ENCODE results near the gene LCE3D. TPM values are rescaled to one million over a fixed set of nuclear protein-coding genes. Genes with fewer than 3 reads are reported as not detected.
"Not testable (repeated sequence)": the region's sequence is repeated elsewhere in the genome, so short reads cannot be mapped to it uniquely, and the experiment has no call there.

The LCE3D gene
- total RNA-seq, 1 donor, result not detected

DNA sequence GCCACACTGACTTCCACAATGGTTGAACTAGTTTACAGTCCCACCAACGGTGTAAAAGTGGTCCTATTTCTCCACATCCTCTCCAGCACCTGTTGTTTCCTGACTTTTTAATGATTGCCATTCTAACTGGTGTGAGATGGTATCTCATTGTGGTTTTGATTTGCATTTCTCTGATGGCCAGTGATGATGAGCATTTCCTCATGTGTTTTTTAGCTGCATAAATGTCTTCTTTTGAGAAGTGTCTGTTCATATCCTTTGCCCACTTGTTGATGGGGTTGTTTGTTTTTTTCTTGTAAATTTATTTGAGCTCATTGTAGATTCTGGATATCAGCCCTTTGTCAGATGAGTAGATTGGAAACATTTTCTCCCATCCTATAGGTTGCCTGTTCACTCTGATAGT lies 32.0 kb downstream of the LCE3D start:
- not testable (repeated sequence) for H3K27me3 ChIP-seq (ENCODE audit: insufficient read depth, low read length); H3K9me3 ChIP-seq (ENCODE audit: low read depth, low read length); H3K4me1 ChIP-seq (ENCODE audit: insufficient read depth, low read length); H3K4me3 ChIP-seq (ENCODE audit: low read length)

DNA sequence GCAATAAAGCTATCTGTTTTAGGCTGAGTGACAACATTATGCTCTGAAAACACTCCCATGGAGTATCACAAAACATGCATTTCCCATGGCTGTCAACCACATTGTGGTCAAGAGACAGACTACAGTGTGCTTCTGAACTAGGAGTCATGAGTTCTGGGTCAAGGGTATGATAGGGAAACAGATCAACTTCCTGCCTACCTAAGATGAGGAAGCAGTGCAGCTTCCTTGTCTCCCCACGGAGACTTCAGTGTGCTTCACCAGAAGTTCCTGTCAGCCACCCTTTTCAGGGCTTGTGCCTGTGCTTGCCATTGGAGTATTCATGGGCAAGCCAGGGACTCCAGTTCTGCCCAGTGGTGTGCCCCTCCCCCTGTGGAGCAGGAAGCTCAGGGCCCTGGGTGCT lies 33.6 kb downstream of the LCE3D start:
- Histone ChIP-seq H3K4me3 (ENCODE audit: low read length) (no peak overlapping the region), H3K27me3 (ENCODE audit: insufficient read depth, low read length) (no peaks in the 10 kb centered on the region), H3K4me1 (ENCODE audit: insufficient read depth, low read length) (no peaks in the 10 kb centered on the region), H3K9me3 (ENCODE audit: low read depth, low read length) (no peaks in the 10 kb centered on the region)

DNA sequence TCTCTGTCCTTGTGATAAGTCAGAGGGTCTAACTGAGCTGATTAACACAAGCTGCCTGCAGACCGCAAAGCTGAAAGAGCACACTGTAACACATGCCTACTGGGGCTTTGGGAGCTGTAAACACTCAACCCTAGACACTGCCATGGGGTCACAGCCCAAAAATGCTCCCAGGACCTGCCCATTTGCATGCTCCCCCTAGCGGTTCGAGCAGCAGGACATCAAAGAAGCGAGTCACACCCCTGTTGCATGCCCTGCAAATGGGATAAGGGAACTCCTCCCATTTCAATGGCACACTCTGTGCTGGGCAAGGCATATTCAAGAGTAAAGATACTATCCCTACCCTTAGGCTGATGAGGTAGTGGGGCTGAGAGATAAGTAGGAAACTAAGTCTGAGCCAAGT lies 36.5 kb downstream of the LCE3D start:
- Histone ChIP-seq H3K4me3 (ENCODE audit: low read length) (no peak overlapping the region), H3K27me3 (ENCODE audit: insufficient read depth, low read length) (peaks cover 5% of the 10 kb centered on the region), H3K4me1 (ENCODE audit: insufficient read depth, low read length) (no peaks in the 10 kb centered on the region), H3K9me3 (ENCODE audit: low read depth, low read length) (no peaks in the 10 kb centered on the region)

GRCh38 chr1:152539901-152540300 lies 40.4 kb downstream of the LCE3D start:
- no peaks in the 10 kb centered on the region for H3K4me1 ChIP-seq (ENCODE audit: insufficient read depth, low read length)
- no peak overlapping the region for H3K4me3 ChIP-seq (ENCODE audit: low read length)
- H3K27me3 ChIP-seq (ENCODE audit: insufficient read depth, low read length), result peaks cover 5% of the 10 kb centered on the region

DNA sequence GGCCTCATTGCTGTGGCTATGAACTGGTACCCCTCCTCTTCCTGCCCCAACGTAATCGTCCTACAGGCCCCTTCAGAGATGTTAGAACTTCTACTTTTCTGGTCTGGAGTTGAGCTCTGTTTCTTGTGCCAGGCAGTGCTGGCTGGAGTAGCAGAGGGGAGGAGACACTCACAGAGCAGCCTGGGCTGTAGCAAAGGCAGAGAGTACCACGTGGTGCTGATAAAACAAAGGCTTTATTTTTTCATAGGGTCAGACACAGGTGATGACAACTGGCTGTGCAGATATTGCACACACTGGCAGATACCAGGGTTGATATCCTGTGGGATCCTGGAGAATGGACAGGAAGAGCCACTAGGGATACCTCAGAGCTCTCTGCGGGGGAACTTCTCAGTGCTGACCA lies 42.8 kb downstream of the LCE3D start:
- Histone ChIP-seq H3K4me3 (ENCODE audit: low read length) (no peak overlapping the region), H3K27me3 (ENCODE audit: insufficient read depth, low read length) (peaks cover 5% of the 10 kb centered on the region), H3K9me3 (ENCODE audit: low read depth, low read length) (no peaks in the 10 kb centered on the region), H3K4me1 (ENCODE audit: insufficient read depth, low read length) (no peaks in the 10 kb centered on the region)

More at GRCh38 chr1:152539901-152540300, 40.4 kb downstream of the LCE3D start:
- H3K9me3 ChIP-seq (ENCODE audit: low read depth, low read length), result no peaks in the 10 kb centered on the region

DNA sequence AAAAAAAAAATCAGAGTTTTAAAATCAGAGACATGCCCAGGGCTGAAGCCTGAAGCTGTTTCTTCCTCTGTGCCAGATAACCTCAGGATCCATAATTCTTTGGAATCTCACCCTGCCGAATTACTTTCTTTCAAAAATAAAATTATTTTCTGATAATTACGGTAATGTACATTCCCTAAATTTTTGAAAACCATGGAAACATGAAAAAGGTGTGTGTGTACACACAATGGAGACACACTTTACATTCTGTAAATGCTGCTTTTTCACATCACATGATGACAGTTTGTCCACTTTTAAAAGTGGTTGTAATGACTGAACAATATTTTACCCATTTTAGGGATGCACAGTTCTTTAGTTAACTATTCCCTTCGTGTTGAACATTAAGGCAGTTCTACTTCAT lies 44.5 kb downstream of the LCE3D start:
- Histone ChIP-seq H3K4me3 (ENCODE audit: low read length) (no peak overlapping the region), H3K27me3 (ENCODE audit: insufficient read depth, low read length) (peaks cover 5% of the 10 kb centered on the region), H3K4me1 (ENCODE audit: insufficient read depth, low read length) (no peaks in the 10 kb centered on the region), H3K9me3 (ENCODE audit: low read depth, low read length) (no peaks in the 10 kb centered on the region)

DNA sequence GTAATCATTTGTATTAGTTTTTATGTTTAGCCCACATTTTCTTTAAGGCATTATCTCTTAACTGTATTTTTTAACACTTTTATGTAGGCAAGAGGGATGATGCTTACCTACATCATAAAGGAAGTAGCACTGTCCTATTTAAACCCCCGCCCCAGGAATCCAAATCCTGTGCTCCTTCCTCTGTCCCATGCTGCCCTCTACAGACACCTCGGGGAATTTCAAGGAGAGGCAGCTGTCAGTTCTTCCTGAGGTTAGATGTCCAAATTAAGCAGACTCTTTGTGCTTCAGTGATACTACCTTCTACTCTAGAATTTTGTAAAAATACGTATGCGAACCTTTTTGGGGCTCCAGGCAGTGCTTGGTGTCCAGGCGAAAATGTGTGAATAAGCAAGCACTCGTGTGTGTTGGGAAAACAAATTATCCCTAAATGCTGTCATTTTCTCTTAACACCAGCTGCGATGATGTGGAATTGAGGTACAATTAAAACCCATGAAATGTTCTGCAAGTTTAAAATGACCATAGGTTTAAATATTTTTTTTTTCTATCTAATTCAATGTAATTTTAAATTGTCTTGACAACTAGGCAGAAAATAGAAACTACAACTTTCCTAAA lies 46.9 kb downstream of the LCE3D start:
- Histone ChIP-seq H3K4me3 (ENCODE audit: low read length) (no peak overlapping the region), H3K9me3 (ENCODE audit: low read depth, low read length) (no peaks in the 10 kb centered on the region), H3K27me3 (ENCODE audit: insufficient read depth, low read length) (peaks cover 5% of the 10 kb centered on the region), H3K4me1 (ENCODE audit: insufficient read depth, low read length) (no peaks in the 10 kb centered on the region)

Other genes starting within 250 kb of the LCE3D start
- not detected for gene FLG2, start 220.5 kb downstream of the LCE3D start, total RNA-seq
- gene CRNN, start 166.3 kb downstream of the LCE3D start, total RNA-seq, result not detected
- not detected for gene LCE5A, start 69.7 kb downstream of the LCE3D start, total RNA-seq
- gene CRCT1, start 66.0 kb downstream of the LCE3D start, total RNA-seq, result not detected
- not detected for gene LCE3E, start 13.7 kb downstream of the LCE3D start, total RNA-seq
- not detected for gene LCE3C, start 19.7 kb upstream of the LCE3D start, total RNA-seq
- not detected for gene LCE3B, start 33.3 kb upstream of the LCE3D start, total RNA-seq
- gene LCE3A, start 42.6 kb upstream of the LCE3D start, total RNA-seq, result not detected
- not detected for gene LCE2D, start 82.9 kb upstream of the LCE3D start, total RNA-seq
- gene LCE2C, start 94.8 kb upstream of the LCE3D start, total RNA-seq, result not detected
- gene LCE2B, start 105.6 kb upstream of the LCE3D start, total RNA-seq, result not detected
- not detected for gene LCE2A, start 117.8 kb upstream of the LCE3D start, total RNA-seq
- not detected for gene LCE4A, start 127.6 kb upstream of the LCE3D start, total RNA-seq
- gene KPRP, start 177.5 kb upstream of the LCE3D start, total RNA-seq, result not detected
- not detected for gene LCE1F, start 194.6 kb upstream of the LCE3D start, total RNA-seq
- not detected for gene LCE1E, start 205.7 kb upstream of the LCE3D start, total RNA-seq
- not detected for gene LCE1D, start 216.2 kb upstream of the LCE3D start, total RNA-seq
- not detected for gene LCE1C, start 226.1 kb upstream of the LCE3D start, total RNA-seq
- not detected for gene LCE1B, start 231.5 kb upstream of the LCE3D start, total RNA-seq
- not detected for gene LCE1A, start 247.0 kb upstream of the LCE3D start, total RNA-seq